T-helper 22 cell (primary cell): ENCODE data around the gene STEAP1B.
A peak's percentile ranks its signal among the peaks of the same experiment; 100 is the strongest.
"Not testable (repeated sequence)": the region's sequence is repeated elsewhere in the genome, so short reads cannot be mapped to it uniquely, and the experiment has no call there.

Source experiments
- DNase-seq: peaks from one replicate; pipeline ENCODE4 v3.0.0-alpha.2; 2020; ENCODE audit warnings: low read depth

STEAP1B gene

GRCh38 chr7:22499888-22500689 is at the start of gene STEAP1B:
Gene STEAP1B (minus strand): TSS chr7:22500188. CDS start chr7:22494855, 5,333 bp downstream.
- peak; percentile 45 for DNase-seq

GRCh38 chr7:22549051-22549450 is 49.1 kb upstream of the STEAP1B start:
- DNase-seq = no peak

- DNase-seq = no peak
These were observed 48.3 kb upstream of the STEAP1B start for GRCh38 chr7:22548313-22548712.

GRCh38 chr7:22546769-22547168 is 46.8 kb upstream of the STEAP1B start:
- no peak for DNase-seq

- no peak for DNase-seq
These were observed 45.5 kb upstream of the STEAP1B start for GRCh38 chr7:22545529-22545928.

- DNase-seq = no peak
These were observed 44.3 kb upstream of the STEAP1B start for GRCh38 chr7:22544245-22544644.

- no peak for DNase-seq
These were observed 43.2 kb upstream of the STEAP1B start for GRCh38 chr7:22543169-22543568.

GRCh38 chr7:22542669-22543068 is 42.7 kb upstream of the STEAP1B start:
- DNase-seq = no peak

- DNase-seq = no peak
These were observed 42.3 kb upstream of the STEAP1B start for GRCh38 chr7:22542254-22542653.

GRCh38 chr7:22541789-22542188 is 41.8 kb upstream of the STEAP1B start:
- no peak for DNase-seq

- not testable (repeated sequence) for DNase-seq
These were observed 28.5 kb upstream of the STEAP1B start for GRCh38 chr7:22528537-22528936.

- not testable (repeated sequence) for DNase-seq
These were observed 24.5 kb upstream of the STEAP1B start for GRCh38 chr7:22524353-22524947.

GRCh38 chr7:22523478-22524352 is 23.7 kb upstream of the STEAP1B start:
- DNase-seq = not testable (repeated sequence)

GRCh38 chr7:22519560-22519959 is 19.6 kb upstream of the STEAP1B start:
- not testable (repeated sequence) for DNase-seq

GRCh38 chr7:22516950-22517349 is 17.0 kb upstream of the STEAP1B start:
- DNase-seq = not testable (repeated sequence)

- not testable (repeated sequence) for DNase-seq
These were observed 15.0 kb upstream of the STEAP1B start for GRCh38 chr7:22514963-22515362.

- DNase-seq = not testable (repeated sequence)
These were observed 7.3 kb upstream of the STEAP1B start for GRCh38 chr7:22507320-22507719.

GRCh38 chr7:22506316-22507020 is 6.5 kb upstream of the STEAP1B start:
- DNase-seq = not testable (repeated sequence)

- not testable (repeated sequence) for DNase-seq
These were observed 4.5 kb upstream of the STEAP1B start for GRCh38 chr7:22504519-22504918.

GRCh38 chr7:22502104-22502503 is 2.1 kb upstream of the STEAP1B start:
- DNase-seq = not testable (repeated sequence)

- not testable (repeated sequence) for DNase-seq
These were observed 1.3 kb upstream of the STEAP1B start for GRCh38 chr7:22501336-22501735.

- DNase-seq = no peak
These were observed 944 bp downstream of the STEAP1B start for GRCh38 chr7:22499044-22499443.
